ENCODE results near the gene TBC1D9. TPM values are rescaled to one million over a fixed set of nuclear protein-coding genes. Genes with fewer than 3 reads are reported as not detected.

Gene TBC1D9
- total RNA-seq, 1 experiment from 2014 or later, result 21.7 TPM

GRCh38 chr4:140645196-140645595, 111.0 kb downstream of the TBC1D9 start:
- Histone ChIP-seq H3K9me3 (ENCODE audit: control insufficient read depth, insufficient read depth, low read depth, low read length) (no peaks in the 10 kb centered on the region), H3K36me3 (ENCODE audit: control insufficient read depth, insufficient read depth, low read length) (no peaks in the 10 kb centered on the region), H3K4me3 (ENCODE audit: low read depth in 2 of 2, low read length in 2 of 2) (no peak overlapping the region), H3K4me1 (ENCODE audit: control insufficient read depth, insufficient read depth, low read length) (no peaks in the 10 kb centered on the region), H3K27me3 (ENCODE audit: control insufficient read depth, insufficient read depth, low read length) (no peaks in the 10 kb centered on the region), H3K27ac (ENCODE audit: low read length) (no peak overlapping the region)
- intact Hi-C loops (cut with micrococcal nuclease; ENCODE audit: unreplicated experiment), result no loop called here
- BruUV-seq (replicated peaks), result no TSS peak
- in situ Hi-C loops (cut with HindIII; ENCODE audit: low pct_unique_long_range_greater_than_20kb, low sequenced_read_pairs), result no loop called here
- DNase-seq (ENCODE audit: low read depth, low spot score) (no peak), ATAC-seq (no peak)
- TF ChIP-seq TCF7L2 (IDR thresholded peaks at IDR 0.05; ENCODE audit: low read depth, low read length) (no peak), REST (IDR thresholded peaks at IDR 0.05; ENCODE audit: insufficient read depth in 1 of 2, low read depth in 2 of 2, low read length in 1 of 2) (no peak), POLR2AphosphoS5 (IDR thresholded peaks at IDR 0.05; ENCODE audit: low read depth, low read length) (no peak), SIN3A (IDR thresholded peaks at IDR 0.05; ENCODE audit: borderline replicate concordance, insufficient read depth, low read depth, low read length) (no peak), CTCF (IDR thresholded peaks at IDR 0.05) (no peak)
- ChIA-PET CTCF (no interaction called here), POLR2A (no interaction called here)

- intact Hi-C loops (cut with micrococcal nuclease; ENCODE audit: unreplicated experiment) (no loop called here), in situ Hi-C loops (cut with HindIII; ENCODE audit: low pct_unique_long_range_greater_than_20kb, low sequenced_read_pairs) (no loop called here)
- H3K4me1 ChIP-seq (ENCODE audit: control insufficient read depth, insufficient read depth, low read length), result no peaks in the 10 kb centered on the region
- H3K27ac ChIP-seq (ENCODE audit: low read length), result no peak overlapping the region
- TF ChIP-seq CTCF (IDR thresholded peaks at IDR 0.05) (no peak), TCF7L2 (IDR thresholded peaks at IDR 0.05; ENCODE audit: low read depth, low read length) (no peak), SIN3A (IDR thresholded peaks at IDR 0.05; ENCODE audit: borderline replicate concordance, insufficient read depth, low read depth, low read length) (no peak)
- CTCF ChIA-PET, result no interaction called here
- H3K36me3 ChIP-seq (ENCODE audit: control insufficient read depth, insufficient read depth, low read length), result no peaks in the 10 kb centered on the region
- DNase-seq (ENCODE audit: low read depth, low spot score) (no peak), ATAC-seq (no peak)
- no peak overlapping the region for H3K4me3 ChIP-seq (ENCODE audit: low read depth in 2 of 2, low read length in 2 of 2)
- no peaks in the 10 kb centered on the region for H3K27me3 ChIP-seq (ENCODE audit: control insufficient read depth, insufficient read depth, low read length)
- BruUV-seq (replicated peaks), result no TSS peak
- POLR2A ChIA-PET, result no interaction called here
- no peaks in the 10 kb centered on the region for H3K9me3 ChIP-seq (ENCODE audit: control insufficient read depth, insufficient read depth, low read depth, low read length)
These were observed 111.6 kb downstream of the TBC1D9 start for GRCh38 chr4:140644470-140645185.
